ENCODE measurements around the gene ACTN4.

The ACTN4 gene

DNA sequence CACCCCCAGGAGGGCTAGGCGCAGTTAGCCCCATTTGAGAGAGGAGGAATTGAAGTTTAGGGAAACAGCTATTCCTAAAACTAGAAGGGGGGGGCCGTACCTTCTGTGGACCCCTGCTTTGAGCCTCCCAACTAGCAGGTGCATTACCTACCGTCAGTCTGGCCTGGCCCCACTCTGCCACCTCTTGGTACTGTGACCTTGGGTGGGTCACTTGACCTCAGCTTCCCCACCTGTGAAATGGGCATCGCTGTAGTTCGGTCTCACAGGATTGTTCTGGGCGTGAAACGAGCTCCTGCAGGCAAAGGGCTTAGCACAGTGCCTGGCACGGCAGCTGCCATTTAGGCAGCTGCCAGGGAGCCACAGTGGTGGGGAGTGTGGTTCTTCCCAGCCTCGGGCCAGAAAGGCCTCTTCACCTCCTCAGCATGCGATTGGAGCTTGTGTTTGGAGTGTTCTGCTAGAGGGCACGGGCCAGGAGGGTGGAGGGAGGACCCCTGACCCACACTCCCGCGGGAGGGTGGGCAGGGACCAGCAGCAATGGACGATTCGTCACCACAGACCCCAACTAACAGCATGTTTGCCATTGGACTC, 64.8 kb downstream of the ACTN4 start:
- no peak for DNase-seq

DNA sequence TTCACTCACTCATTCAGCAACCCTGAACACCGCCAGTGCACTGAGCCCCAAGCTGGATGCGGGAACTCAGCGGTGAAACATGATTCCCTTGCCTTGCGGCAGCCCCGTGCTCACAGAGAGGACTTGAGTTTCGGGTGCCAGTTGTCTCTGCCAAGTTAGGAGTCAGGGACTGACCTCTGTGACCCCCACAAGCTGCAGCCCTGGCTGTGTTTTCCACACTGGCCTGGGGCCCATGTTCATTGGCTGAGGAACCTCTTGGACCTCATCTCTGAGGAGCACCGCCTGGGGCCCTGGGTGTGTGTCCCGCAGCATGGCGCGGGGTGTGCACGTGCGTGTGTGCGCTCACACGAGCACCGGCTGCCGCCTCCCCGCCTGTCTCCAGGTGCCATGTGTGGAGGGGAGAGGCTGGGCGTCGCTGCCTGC, 65.8 kb downstream of the ACTN4 start:
- DNase-seq, result no peak

DNA sequence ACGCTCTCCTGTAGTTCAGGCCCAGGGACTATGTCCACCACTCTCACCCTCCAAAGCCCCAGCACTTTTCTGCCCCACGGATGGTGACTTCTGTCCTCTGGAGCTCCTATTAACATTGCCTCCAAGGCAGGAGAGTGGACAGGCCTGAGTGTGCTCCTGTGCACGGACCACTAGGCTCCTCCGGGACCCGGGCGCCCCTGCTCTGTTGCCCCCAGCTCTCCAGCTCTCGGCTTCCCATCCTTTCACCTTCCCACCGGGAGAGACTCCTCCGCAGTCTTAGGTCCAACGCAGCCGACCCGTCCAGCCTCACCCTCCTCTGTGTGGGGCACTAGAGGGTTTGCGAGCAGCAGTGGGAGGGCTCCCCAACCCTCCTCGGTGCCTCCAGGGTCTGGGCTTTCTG, 66.4 kb downstream of the ACTN4 start:
- DNase-seq, result no peak

DNA sequence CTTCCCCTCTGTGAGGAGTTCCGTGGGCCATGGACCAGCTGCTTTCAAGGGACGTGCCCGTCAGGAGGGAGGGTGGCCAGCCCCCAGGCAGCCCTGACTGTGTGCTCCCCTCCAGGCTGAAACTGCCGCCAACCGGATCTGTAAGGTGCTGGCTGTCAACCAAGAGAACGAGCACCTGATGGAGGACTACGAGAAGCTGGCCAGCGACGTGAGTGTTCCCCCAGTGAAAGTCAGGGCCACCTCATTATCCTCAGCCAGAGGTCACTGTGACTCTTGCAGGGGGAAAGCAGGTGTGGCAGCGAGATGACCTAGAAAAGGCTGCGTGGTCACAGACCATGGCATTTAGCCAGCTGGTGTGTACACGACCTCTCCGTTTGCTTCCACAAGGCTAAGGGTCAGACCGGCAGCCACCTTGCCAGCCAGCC, 66.9 kb downstream of the ACTN4 start:
- no peak for DNase-seq

DNA sequence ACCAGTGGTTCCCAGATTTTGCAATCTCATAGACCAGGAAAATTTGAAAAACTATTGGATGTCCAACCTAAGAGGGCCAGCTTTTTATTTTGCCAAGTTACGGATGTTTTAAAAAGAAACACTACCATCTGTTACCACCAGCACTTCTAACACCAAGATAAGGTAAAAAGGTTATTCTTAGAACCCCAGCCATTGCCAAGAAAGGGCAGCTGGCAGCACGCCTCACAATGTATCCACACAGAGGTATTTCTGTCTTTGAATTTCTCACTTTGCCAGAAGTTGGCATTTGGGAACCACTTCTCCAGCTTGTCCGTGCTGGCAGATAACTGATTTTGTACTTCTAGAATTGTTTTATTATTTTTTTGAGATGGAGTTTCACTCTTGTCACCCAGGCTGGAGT, 68.1 kb downstream of the ACTN4 start:
- DNase-seq, result no peak

DNA sequence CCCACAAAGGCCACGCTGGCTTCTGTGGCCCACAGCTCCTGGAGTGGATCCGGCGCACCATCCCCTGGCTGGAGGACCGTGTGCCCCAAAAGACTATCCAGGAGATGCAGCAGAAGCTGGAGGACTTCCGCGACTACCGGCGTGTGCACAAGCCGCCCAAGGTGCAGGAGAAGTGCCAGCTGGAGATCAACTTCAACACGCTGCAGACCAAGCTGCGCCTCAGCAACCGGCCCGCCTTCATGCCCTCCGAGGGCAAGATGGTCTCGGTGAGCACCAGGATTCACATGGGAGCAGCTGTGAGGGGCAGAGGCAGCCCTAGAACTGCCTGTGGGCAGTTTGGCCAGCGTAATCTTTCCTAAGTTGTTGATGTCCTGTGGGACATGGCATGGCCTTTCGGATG, 69.6 kb downstream of the ACTN4 start:
- no peak for DNase-seq

DNA sequence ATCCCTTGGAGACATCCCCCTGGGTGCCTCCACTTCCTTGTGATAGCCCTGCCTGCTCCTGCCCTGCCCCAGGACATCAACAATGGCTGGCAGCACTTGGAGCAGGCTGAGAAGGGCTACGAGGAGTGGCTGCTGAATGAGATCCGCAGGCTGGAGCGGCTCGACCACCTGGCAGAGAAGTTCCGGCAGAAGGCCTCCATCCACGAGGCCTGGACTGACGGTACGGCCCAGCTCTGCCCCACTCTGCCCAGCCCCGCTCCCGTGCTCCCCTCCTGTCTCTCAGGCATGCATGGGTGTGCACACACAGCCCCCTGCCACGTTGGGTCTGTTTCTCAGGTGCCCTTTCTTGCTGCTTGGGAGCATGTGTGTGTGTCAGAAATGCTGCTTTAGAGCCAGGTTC, 70.4 kb downstream of the ACTN4 start:
- DNase-seq, result no peak

DNA sequence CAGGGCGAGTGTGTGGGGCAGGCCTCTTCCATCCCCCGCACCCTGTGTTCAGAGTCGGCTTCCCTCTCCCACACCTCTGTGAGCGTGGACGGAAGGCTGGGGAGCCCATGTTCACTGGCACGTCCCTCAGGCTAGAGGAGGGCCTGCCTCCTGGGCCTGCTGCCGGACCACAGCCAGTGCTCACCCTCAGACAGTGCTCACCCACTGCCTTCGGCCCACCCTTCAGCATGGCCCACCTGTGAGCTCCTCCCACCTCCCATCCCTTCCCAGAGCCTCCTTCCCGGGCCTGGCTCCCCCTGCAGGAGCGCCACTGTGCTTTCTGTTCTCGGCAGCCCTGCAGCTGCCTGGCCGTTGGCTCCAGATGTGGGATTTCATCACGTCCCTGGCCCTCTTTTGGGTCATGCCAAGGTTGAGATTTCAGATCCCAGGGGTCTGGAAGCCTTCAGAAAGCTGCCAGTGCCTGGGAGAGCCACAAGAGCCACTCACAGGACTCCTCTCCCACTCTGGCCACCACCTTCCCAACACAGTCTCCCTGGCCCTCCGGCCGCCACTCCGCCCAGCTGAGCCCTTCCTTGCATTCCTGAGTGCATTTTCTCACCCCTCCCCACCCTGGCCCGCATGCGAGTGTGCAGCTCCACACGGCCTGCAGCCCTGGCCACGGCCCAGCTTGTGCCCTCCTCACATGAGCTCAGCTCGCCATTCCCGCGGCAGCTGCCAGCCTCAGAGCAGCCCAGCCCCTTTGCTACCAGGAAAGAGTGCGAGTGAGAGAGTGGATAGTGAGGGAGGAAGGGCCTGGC, 71.5 kb downstream of the ACTN4 start:
- DNase-seq, result no peak

DNA sequence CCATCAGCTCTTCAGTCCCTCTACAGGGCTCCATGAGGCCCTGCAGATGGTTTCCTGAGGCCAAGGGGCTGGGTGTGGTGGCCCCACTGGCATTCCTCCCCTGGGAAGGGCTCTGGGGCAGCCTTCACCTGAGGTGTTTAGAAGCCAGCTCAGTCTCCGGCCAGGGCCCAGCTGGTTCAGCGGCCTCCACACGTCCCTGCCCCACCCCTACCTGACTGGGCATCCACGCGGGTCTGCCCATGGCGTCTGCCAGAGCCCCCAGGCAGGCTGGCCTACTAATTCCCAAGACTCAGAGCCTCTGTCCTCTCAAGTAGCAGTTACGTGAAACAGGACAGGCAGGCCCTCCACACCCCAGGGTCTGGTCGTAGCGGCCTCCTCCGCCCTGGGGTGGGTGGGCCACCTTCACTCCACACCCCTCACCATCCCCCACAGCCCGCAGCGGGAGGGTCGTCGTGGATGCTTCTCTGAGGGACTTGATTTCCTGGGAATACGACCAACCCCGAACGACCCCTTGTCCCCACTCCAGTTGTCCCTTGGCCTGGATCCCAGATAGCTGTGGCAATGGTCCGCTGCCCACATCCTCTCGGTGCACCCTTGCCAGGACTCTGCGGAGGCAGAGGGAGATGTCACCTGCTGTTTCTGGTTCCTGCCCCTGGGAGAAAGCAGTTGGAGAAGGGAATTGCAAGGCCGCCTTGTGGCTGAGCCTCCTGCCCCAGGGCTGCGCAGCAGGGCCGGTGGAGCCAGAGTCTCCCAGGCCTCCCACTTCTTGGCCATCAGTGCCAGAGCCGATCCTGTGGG, 72.5 kb downstream of the ACTN4 start:
- DNase-seq, result no peak

DNA sequence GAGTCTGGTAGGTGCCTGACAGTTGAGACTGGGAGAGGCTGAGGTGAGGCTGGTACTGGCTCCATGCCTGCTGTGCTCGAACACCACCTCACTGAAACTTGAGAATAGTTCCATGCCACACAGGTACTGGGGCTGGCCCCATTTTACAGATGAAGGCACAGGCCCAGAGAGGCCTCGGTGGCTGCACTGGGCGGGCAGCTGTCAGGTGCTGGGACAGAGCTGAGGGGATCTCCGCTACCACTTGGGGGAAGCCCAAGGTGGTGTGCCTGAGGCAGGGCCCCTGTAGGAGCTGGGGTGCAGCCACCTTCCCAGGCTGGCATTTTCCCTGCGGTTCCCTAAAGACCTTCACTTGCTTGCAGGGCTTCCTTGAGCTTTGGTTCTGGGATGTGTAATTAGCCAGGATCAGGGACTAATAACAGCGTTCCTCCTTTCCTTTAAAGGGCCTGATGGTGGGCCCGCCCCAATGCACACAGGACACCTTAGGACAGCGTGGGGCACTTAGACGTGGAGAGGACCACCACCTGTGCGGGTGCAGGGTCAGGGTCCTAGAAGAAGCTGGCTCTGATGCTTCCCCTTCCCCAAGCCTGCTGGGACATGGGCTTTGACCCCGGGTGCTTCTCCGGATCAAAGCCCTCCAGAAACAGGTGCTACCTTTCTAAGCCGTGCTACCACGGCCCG, 73.2 kb downstream of the ACTN4 start:
- no peak for DNase-seq

DNA sequence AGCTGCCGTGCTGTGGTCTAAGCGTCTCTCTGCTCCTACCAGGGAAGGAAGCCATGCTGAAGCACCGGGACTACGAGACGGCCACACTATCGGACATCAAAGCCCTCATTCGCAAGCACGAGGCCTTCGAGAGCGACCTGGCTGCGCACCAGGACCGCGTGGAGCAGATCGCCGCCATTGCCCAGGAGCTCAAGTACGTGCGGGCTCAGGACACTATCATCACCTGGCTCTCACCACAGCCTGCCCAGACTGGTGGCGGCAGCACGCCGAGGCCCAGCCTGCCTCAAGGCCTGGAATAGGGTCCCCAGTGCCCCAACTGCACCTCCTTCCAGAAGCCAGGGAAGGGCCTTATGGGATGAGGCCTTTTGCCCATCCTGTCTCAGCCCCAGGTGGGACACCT, 74.0 kb downstream of the ACTN4 start:
- no peak for DNase-seq

DNA sequence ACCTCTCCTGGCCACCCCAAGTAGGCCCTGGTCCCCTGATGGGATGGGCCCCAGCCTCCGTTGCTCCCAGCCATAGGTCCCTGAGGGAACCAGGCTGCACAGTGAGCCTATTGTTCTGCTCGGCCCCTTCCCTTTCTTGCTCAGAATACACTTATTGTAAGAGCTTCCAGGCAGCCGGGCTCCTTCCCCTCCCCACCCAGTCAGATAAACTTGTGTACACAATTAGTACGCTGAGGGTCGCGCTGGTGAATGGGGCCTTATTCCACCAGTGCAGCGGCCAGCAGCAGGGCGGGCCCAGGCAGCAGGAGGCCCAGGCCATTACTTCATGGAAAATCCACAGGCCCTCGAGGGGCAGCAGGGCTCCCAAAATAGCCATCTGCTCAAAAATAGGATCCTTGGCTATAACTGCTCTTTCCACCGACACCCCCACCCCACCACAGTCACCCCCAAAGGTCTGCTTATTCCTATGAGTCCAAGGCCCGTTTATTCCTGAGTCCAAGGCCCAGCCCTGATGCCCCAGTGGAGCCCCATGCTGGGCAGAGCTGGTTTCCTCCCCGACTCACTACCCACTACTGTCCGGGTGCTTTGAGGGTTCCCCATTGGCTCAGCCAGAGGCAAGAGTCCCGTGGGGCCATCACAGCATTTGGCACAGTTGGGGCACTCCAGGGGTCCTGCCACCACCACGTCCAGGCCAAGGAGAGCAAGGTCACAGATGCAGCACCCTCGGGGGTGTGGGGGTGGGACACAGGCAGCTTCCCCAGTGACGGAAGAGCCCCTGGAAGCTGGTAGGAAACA, 74.7 kb downstream of the ACTN4 start:
- no peak for DNase-seq

DNA sequence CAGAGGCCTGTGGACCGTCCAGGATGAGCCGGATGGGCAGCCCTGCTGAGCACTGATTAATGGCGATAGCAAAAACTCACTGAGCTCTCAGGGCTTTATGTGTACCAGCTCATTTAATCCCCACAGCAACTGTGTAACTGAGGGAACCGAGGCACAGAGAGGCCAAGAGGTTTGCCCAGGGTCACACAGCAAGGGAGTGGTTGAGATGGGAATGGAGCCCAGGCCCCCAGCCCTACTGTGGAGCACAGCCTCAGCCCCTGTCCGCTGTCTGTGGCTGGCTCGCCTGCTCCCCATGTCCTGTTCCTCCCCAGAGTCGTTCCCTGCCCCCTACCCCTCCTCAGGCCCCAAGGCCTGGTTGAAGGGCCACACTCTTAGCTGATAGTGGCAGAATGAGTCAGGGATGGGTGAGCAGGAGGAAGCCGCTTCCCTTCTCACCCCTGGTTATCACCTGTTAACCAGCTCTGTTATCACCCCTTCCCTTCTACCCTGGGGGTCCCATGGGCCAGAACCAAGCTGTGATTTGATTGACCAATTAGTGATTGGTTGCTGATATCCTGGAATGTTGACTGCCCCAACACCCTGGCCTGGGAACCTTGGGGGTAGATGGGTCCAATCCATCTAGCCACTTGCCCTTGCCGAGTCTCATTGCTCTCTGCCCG, 75.6 kb downstream of the ACTN4 start:
- DNase-seq, result no peak

DNA sequence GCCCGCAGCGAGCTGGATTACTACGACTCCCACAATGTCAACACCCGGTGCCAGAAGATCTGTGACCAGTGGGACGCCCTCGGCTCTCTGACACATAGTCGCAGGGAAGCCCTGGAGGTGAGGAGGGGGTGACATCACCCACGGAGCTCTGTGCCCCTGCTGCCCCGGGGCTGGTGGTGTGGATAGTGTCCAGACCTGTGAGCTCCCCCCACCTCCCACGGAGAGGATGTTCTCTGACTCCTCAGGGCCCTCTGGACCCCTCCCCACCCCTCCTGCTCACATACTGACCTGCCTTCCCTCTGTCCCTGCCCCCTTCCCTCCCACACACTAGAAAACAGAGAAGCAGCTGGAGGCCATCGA, 76.1 kb downstream of the ACTN4 start:
- no peak for DNase-seq

DNA sequence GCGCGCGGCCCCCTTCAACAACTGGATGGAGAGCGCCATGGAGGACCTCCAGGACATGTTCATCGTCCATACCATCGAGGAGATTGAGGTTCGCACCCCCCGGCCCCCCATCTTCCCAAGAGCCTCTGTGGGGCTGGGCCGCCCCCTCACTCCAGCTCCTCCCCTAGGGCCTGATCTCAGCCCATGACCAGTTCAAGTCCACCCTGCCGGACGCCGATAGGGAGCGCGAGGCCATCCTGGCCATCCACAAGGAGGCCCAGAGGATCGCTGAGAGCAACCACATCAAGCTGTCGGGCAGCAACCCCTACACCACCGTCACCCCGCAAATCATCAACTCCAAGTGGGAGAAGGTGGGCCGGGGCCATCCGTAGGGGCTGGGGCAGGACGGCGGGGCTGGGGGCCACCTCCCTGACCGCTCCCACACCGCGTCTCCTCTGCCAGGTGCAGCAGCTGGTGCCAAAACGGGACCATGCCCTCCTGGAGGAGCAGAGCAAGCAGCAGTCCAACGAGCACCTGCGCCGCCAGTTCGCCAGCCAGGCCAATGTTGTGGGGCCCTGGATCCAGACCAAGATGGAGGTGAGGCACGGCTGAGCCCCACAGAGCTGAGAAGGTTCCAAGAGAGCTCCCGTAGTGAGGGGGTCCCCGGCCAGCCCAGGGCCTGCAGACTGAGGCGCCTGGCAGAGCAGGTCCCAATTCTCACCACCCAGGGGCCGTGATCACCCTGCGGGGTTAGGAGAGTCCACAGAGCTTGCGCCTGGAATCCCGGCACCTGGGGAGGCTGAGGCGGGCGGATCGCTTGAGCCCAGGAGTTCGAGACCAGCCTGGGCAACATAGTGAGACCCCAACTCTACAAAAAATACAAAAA, 76.8 kb downstream of the ACTN4 start:
- DNase-seq, result no peak

DNA sequence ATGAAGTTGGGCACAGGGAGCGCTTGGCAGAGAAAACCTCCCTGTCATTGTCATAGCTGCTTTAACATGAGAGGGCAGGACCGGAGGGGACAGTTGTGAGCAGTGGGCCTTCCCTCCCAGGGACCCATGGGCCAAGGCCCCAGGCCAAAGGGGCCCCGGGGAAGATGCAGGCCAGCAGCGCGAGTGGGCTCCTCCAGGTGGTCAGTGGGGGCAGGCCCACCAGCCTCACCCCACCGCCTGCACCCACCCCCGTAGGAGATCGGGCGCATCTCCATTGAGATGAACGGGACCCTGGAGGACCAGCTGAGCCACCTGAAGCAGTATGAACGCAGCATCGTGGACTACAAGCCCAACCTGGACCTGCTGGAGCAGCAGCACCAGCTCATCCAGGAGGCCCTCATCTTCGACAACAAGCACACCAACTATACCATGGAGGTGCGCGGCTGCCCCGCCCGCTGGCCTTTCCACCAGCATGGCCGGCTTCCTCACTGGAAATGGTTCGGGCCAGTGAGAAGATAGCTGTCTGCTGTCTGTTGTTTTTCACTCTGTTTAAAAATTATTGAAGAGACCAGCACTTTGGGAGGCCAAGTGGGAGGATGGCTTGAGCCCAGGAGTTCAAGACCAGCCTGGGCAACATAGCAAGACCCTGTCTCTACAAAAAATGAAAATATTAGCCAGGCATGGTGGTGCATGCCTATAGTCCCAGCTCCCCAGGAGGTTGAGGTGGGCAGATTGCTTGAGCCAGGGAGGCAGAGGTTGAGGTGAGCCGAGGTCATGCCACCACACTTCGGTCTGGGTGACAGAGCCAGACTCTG, 78.2 kb downstream of the ACTN4 start:
- no peak for DNase-seq

DNA sequence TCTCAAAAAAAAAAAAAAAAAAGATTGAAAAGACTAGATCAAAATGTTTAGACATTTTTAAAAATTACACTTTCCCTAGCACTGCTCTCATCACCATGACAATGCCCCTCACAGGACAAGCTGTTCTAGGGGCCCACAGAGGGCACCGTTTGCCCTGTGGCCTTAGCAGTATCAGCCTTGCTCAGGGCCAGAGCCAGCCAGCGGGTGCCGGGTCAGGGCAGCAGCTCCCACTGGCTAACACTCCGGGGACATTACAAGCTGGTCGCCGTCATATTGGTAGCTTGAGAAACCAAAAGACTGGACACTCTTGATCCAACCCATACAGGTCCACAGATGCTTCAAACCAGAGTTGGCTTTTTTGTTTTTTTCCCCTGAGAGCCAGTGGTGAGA, 78.8 kb downstream of the ACTN4 start:
- no peak for DNase-seq

DNA sequence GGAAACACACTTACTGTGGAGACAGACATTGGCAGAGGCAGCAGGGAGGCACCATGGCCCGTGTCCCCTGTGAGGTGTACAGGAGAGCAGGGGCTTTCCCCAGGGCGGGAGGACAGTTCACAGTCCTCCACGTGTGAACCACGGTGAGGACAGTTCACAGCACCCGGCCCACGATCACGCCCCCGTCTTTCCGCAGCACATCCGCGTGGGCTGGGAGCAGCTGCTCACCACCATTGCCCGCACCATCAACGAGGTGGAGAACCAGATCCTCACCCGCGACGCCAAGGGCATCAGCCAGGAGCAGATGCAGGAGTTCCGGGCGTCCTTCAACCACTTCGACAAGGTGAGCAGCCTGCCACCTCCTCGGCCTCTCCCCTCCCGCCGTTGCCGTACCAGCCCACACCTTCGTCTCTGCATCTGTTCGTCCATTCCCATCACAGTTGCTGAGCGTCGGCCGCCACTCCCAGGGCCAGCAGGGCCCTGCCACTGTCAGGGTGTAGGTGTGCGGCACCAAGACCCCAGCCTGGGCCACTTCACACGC, 79.4 kb downstream of the ACTN4 start:
- no peak for DNase-seq

DNA sequence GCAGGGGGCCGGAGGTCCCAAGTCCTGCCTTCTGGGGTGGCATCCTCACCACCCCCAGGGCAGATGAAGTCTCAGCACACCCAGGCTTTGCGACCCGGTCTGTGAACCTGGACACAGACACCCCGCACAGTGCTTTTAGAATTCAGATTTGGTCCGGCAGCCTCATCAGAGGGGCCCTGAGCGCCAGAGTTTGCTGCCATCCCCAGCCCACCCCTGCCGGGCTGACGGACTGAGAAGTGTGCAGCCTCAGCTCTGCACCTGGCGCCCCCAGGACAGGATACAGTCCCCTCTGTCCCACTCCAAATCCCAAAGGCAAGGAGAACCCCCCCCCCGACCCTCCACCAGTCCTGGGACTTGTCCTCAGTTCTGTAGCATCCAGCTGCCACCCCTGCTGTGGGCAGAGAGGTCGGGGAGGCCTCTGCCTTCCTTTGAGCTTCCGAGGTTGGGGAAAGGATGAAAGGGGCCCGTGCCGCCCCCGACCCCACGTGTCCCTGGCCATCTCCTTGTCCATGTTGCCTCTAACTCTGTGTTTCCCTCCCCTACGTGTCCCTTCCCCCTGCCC, 79.9 kb downstream of the ACTN4 start:
- no peak for DNase-seq
